Measurements from ENCODE around the gene BLID.

BLID gene

GRCh38 chr11:122158171-122158570 is 42.2 kb upstream of the BLID start:
- peak overlapping the region; percentile 44 for H3K4me3 ChIP-seq (ENCODE audit: low read depth, low read length)
- TF ChIP-seq CTCF (IDR thresholded peaks at IDR 0.05; ENCODE audit: low read depth, low read length), result no peak

- peak overlapping the region; percentile 44 for H3K4me3 ChIP-seq (ENCODE audit: low read depth, low read length)
- no peak for TF ChIP-seq CTCF (IDR thresholded peaks at IDR 0.05; ENCODE audit: low read depth, low read length)
Observed at GRCh38 chr11:122157653-122158161, 41.7 kb upstream of the BLID start.

- TF ChIP-seq CTCF (IDR thresholded peaks at IDR 0.05; ENCODE audit: low read depth, low read length), result no peak
- H3K4me3 ChIP-seq (ENCODE audit: low read depth, low read length), result peak overlapping the region; percentile 44
Observed at GRCh38 chr11:122156940-122157382, 40.9 kb upstream of the BLID start.

- H3K4me3 ChIP-seq (ENCODE audit: low read depth, low read length), result no peak overlapping the region
- no peak for TF ChIP-seq CTCF (IDR thresholded peaks at IDR 0.05; ENCODE audit: low read depth, low read length)
Observed at GRCh38 chr11:122155765-122156527, 39.9 kb upstream of the BLID start.

GRCh38 chr11:122154994-122155393 is 39.0 kb upstream of the BLID start:
- no peak for TF ChIP-seq CTCF (IDR thresholded peaks at IDR 0.05; ENCODE audit: low read depth, low read length)
- no peak overlapping the region for H3K4me3 ChIP-seq (ENCODE audit: low read depth, low read length)

- H3K4me3 ChIP-seq (ENCODE audit: low read depth, low read length), result no peak overlapping the region
- no peak for TF ChIP-seq CTCF (IDR thresholded peaks at IDR 0.05; ENCODE audit: low read depth, low read length)
Observed at GRCh38 chr11:122154227-122154626, 38.2 kb upstream of the BLID start.

GRCh38 chr11:122153746-122154145 is 37.7 kb upstream of the BLID start:
- TF ChIP-seq CTCF (IDR thresholded peaks at IDR 0.05; ENCODE audit: low read depth, low read length), result no peak
- H3K4me3 ChIP-seq (ENCODE audit: low read depth, low read length), result no peak overlapping the region

Data from WI38 (cell line).